Measurements from ENCODE around the gene SHMT2. TPM values are rescaled to one million over a fixed set of nuclear protein-coding genes. Genes with fewer than 3 reads are reported as not detected.
"Not testable (repeated sequence)": the region's sequence is repeated elsewhere in the genome, so short reads cannot be mapped to it uniquely, and the experiment has no call there.

Gene SHMT2
- total RNA-seq, 2 donors from 2014 or later = 47.7 to 77.5 TPM

- H3K4me1 ChIP-seq = no peaks in the 10 kb centered on the region
- H3K9me3 ChIP-seq = no peaks in the 10 kb centered on the region
- DNase-seq = no peak
- no peak overlapping the region for H3K27ac ChIP-seq
- no peaks in the 10 kb centered on the region for H3K27me3 ChIP-seq
- 91% methylated on average over 15 of the region's 15 CpGs for WGBS, 2 donors
- no peak overlapping the region for H3K4me3 ChIP-seq
- no peak for ATAC-seq
- peaks cover 0 to 5% of the 10 kb centered on the region in 2 donors for H3K36me3 ChIP-seq (replicated peaks in 1 of 2; ENCODE audit: insufficient read depth in 1 of 2, low read depth in 2 of 2)
- TF ChIP-seq CTCF (IDR thresholded peaks at IDR 0.05) (no peak), POLR2A (IDR thresholded peaks at IDR 0.05) (no peak)
- intact Hi-C loops (cut with DNase I) = no loop called here
These were observed 49.2 kb downstream of the SHMT2 start for GRCh38 chr12:57278465-57279381.

GRCh38 chr12:57280211-57281062, 50.9 kb downstream of the SHMT2 start:
- Histone ChIP-seq H3K36me3 (replicated peaks in 1 of 2; ENCODE audit: insufficient read depth in 1 of 2, low read depth in 2 of 2) (peaks cover 0 to 5% of the 10 kb centered on the region in 2 donors), H3K4me3 (no peak overlapping the region), H3K27me3 (no peaks in the 10 kb centered on the region), H3K27ac (peak overlapping the region in 2 of 4 donors; percentile 49 to 67), H3K4me1 (no peaks in the 10 kb centered on the region), H3K9me3 (no peaks in the 10 kb centered on the region)
- intact Hi-C loops (cut with DNase I) = no loop called here
- DNase-seq (peak; percentile 20 to 61 (median 38)), ATAC-seq (peak; percentile 73)
- 71 to 76% methylated on average over 9 of the region's 9 CpGs for WGBS, 2 donors
- TF ChIP-seq POLR2A (IDR thresholded peaks at IDR 0.05) (no peak), CTCF (IDR thresholded peaks at IDR 0.05) (no peak)

- H3K36me3 ChIP-seq (replicated peaks in 1 of 2; ENCODE audit: insufficient read depth in 1 of 2, low read depth in 2 of 2); ATAC-seq: not testable (repeated sequence)
- WGBS, 2 donors = 82 to 88% methylated on average over 12 of the region's 12 CpGs
These were observed 52.6 kb downstream of the SHMT2 start for GRCh38 chr12:57282073-57282472.

More at GRCh38 chr12:57282073-57282472, 52.6 kb downstream of the SHMT2 start:
- DNase-seq; H3K27ac ChIP-seq; H3K4me1 ChIP-seq; intact Hi-C loops (cut with DNase I); H3K4me3 ChIP-seq; H3K27me3 ChIP-seq; H3K9me3 ChIP-seq: not testable (repeated sequence)

MicroRNAs within 50 kb of the gene (microRNA counts, 767-probe panel; counts per million panel counts)
- 0 to 736 counts per million in 2 donors for microRNA hsa-miR-1228-3p

Small RNA genes within 50 kb of the gene (microRNA-seq; reads per million reads assigned to microRNA genes)
- 0 to 1.3 reads per million in 2 donors for gene MIR1228 (ENCODE audit: borderline number of aligned reads in 2 of 2, borderline replicate concordance in 2 of 2)

Small RNA genes within 50 kb of the gene (small RNA-seq; reads per million reads assigned to genes)
- not detected for gene MIR1228

Other genes with a start within 250 kb of the SHMT2 start
- 1 to 10 TPM; 3.6 to 5.2 TPM for gene ZBTB39, start 223.2 kb upstream of the SHMT2 start, total RNA-seq
- not detected for gene TAC3, start 213.2 kb upstream of the SHMT2 start, total RNA-seq
- 1 to 10 TPM in 1 of 2 donors, not detected in 1; 1.8 TPM for gene MYO1A, start 179.6 kb upstream of the SHMT2 start, total RNA-seq
- gene NEMP1, start 150.9 kb upstream of the SHMT2 start, total RNA-seq = 1 to 10 TPM; 2.3 to 5.2 TPM
- 1 to 10 TPM; 4.0 to 7.3 TPM for gene NAB2, start 140.6 kb upstream of the SHMT2 start, total RNA-seq
- gene STAT6, start 118.3 kb upstream of the SHMT2 start, total RNA-seq = 10 to 100 TPM; 52.7 to 82.4 TPM
- gene LRP1, start 101.2 kb upstream of the SHMT2 start, total RNA-seq = 100 to 1,000 TPM in 1 of 2 donors, 10 to 100 TPM in 1; 61.2 to 162 TPM
- not detected for gene LRP1-AS, start 82.1 kb upstream of the SHMT2 start, total RNA-seq
- gene NXPH4, start 12.9 kb upstream of the SHMT2 start, total RNA-seq = 1 to 10 TPM; 2.9 to 4.6 TPM
- gene STAC3, start 21.5 kb downstream of the SHMT2 start, total RNA-seq = 1 to 10 TPM in 1 of 2 donors, under 1 TPM in 1; 0.78 to 2.0 TPM
- gene R3HDM2, start 201.3 kb downstream of the SHMT2 start, total RNA-seq = 10 to 100 TPM; 16.1 to 41.9 TPM
- not detected for gene INHBC, start 205.1 kb downstream of the SHMT2 start, total RNA-seq
- gene INHBE, start 225.6 kb downstream of the SHMT2 start, total RNA-seq = not detected
- 1 to 10 TPM in 1 of 2 donors, not detected in 1; 1.0 TPM for gene GLI1, start 230.1 kb downstream of the SHMT2 start, total RNA-seq